Measurements from ENCODE around the gene RALGAPB. TPM values are rescaled to one million over a fixed set of nuclear protein-coding genes. Genes with fewer than 3 reads are reported as not detected.

RALGAPB gene
- total and polyA plus RNA-seq, 2 experiments from 2014 or later = 10.2 to 40.4 TPM

- TF ChIP-seq, protein P1, sequence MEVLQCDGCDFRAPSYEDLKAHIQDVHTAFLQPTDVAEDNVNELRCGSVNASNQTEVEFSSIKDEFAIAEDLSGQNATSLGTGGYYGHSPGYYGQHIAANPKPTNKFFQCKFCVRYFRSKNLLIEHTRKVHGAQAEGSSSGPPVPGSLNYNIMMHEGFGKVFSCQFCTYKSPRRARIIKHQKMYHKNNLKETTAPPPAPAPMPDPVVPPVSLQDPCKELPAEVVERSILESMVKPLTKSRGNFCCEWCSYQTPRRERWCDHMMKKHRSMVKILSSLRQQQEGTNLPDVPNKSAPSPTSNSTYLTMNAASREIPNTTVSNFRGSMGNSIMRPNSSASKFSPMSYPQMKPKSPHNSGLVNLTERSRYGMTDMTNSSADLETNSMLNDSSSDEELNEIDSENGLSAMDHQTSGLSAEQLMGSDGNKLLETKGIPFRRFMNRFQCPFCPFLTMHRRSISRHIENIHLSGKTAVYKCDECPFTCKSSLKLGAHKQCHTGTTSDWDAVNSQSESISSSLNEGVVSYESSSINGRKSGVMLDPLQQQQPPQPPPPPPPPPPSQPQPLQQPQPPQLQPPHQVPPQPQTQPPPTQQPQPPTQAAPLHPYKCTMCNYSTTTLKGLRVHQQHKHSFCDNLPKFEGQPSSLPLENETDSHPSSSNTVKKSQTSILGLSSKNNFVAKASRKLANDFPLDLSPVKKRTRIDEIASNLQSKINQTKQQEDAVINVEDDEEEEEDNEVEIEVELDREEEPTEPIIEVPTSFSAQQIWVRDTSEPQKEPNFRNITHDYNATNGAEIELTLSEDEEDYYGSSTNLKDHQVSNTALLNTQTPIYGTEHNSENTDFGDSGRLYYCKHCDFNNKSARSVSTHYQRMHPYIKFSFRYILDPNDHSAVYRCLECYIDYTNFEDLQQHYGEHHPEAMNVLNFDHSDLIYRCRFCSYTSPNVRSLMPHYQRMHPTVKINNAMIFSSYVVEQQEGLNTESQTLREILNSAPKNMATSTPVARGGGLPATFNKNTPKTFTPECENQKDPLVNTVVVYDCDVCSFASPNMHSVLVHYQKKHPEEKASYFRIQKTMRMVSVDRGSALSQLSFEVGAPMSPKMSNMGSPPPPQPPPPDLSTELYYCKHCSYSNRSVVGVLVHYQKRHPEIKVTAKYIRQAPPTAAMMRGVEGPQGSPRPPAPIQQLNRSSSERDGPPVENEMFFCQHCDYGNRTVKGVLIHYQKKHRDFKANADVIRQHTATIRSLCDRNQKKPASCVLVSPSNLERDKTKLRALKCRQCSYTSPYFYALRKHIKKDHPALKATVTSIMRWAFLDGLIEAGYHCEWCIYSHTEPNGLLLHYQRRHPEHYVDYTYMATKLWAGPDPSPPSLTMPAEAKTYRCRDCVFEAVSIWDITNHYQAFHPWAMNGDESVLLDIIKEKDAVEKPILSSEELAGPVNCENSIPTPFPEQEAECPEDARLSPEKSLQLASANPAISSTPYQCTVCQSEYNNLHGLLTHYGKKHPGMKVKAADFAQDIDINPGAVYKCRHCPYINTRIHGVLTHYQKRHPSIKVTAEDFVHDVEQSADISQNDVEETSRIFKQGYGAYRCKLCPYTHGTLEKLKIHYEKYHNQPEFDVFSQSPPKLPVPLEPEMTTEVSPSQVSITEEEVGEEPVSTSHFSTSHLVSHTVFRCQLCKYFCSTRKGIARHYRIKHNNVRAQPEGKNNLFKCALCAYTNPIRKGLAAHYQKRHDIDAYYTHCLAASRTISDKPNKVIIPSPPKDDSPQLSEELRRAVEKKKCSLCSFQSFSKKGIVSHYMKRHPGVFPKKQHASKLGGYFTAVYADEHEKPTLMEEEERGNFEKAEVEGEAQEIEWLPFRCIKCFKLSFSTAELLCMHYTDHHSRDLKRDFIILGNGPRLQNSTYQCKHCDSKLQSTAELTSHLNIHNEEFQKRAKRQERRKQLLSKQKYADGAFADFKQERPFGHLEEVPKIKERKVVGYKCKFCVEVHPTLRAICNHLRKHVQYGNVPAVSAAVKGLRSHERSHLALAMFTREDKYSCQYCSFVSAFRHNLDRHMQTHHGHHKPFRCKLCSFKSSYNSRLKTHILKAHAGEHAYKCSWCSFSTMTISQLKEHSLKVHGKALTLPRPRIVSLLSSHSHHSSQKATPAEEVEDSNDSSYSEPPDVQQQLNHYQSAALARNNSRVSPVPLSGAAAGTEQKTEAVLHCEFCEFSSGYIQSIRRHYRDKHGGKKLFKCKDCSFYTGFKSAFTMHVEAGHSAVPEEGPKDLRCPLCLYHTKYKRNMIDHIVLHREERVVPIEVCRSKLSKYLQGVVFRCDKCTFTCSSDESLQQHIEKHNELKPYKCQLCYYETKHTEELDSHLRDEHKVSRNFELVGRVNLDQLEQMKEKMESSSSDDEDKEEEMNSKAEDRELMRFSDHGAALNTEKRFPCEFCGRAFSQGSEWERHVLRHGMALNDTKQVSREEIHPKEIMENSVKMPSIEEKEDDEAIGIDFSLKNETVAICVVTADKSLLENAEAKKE (CRISPR knock-in tag; IDR thresholded peaks at IDR 0.05) = no peak
- TF ChIP-seq ZNF331 (CRISPR knock-in tag; IDR thresholded peaks at IDR 0.05; ENCODE audit: low read depth) (no peak), CTCF (conservative IDR thresholded peaks at IDR 0.05; ENCODE audit: low read depth in 2 of 2) (no peak), EZH2phosphoT487 (IDR thresholded peaks at IDR 0.05; ENCODE audit: unreplicated experiment) (no peak), EZH2 (IDR thresholded peaks at IDR 0.05; ENCODE audit: low read depth, unreplicated experiment) (no peak), NANOG (IDR thresholded peaks at IDR 0.05; ENCODE audit: borderline replicate concordance) (no peak), STAT1 (IDR thresholded peaks at IDR 0.05; ENCODE audit: unreplicated experiment) (no peak), REST (IDR thresholded peaks at IDR 0.05; ENCODE audit: unreplicated experiment) (no peak), JUNB (IDR thresholded peaks at IDR 0.05; ENCODE audit: unreplicated experiment) (no peak)
- TF ChIP-seq, protein P2, sequence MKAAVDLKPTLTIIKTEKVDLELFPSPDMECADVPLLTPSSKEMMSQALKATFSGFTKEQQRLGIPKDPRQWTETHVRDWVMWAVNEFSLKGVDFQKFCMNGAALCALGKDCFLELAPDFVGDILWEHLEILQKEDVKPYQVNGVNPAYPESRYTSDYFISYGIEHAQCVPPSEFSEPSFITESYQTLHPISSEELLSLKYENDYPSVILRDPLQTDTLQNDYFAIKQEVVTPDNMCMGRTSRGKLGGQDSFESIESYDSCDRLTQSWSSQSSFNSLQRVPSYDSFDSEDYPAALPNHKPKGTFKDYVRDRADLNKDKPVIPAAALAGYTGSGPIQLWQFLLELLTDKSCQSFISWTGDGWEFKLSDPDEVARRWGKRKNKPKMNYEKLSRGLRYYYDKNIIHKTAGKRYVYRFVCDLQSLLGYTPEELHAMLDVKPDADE (IDR thresholded peaks at IDR 0.05) = no peak
Observed at GRCh38 chr20:38617830-38618196, 145.2 kb downstream of the RALGAPB start (continued).

All from GM23338 (cell line).